ENCODE measurements around the gene ZNF33B.

DNA sequence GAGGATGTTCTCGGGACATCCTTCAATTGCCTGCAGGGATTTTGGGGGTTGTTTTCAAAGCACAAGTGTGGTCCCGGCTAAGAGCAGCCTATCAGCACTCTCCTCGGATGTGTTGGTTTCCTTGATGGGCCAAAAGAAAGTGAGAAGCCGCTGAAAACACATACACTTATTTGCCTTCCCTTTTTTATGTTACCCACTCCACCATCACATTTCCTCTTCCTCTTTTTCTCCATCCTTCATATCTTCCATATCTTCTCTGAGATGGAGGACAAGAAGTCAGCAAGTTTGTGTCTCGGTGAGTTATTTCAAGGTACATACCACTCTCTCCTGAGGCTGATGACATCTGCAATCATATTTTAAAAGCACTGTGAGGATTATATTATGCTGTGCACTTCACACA is 64.0 kb downstream of the ZNF33B start:
- TF ChIP-seq, protein P1, sequence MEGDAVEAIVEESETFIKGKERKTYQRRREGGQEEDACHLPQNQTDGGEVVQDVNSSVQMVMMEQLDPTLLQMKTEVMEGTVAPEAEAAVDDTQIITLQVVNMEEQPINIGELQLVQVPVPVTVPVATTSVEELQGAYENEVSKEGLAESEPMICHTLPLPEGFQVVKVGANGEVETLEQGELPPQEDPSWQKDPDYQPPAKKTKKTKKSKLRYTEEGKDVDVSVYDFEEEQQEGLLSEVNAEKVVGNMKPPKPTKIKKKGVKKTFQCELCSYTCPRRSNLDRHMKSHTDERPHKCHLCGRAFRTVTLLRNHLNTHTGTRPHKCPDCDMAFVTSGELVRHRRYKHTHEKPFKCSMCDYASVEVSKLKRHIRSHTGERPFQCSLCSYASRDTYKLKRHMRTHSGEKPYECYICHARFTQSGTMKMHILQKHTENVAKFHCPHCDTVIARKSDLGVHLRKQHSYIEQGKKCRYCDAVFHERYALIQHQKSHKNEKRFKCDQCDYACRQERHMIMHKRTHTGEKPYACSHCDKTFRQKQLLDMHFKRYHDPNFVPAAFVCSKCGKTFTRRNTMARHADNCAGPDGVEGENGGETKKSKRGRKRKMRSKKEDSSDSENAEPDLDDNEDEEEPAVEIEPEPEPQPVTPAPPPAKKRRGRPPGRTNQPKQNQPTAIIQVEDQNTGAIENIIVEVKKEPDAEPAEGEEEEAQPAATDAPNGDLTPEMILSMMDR (IDR thresholded peaks at IDR 0.05), result no peak
- TF ChIP-seq POLR2A (IDR thresholded peaks at IDR 0.05) (no peak), POLR2AphosphoS5 (IDR thresholded peaks at IDR 0.05) (no peak)

Data from suprapubic skin (tissue), 4 donors.